ENCODE measurements around the gene LASP1NB.

LASP1NB gene

GRCh38 chr17:38890410-38890746 is 35.0 kb upstream of the LASP1NB start:
- Histone ChIP-seq H3K27ac (ENCODE audit: low read depth in 1 of 2, low read length in 2 of 2) (no peak overlapping the region), H3K36me3 (ENCODE audit: control insufficient read depth in 4 of 4, insufficient read depth in 3 of 4, low read depth in 1 of 4, low read length in 3 of 4) (peaks cover 7 to 19% (median 14%) of the 10 kb centered on the region in 4 donors), H3K27me3 (ENCODE audit: control insufficient read depth in 4 of 4, insufficient read depth in 4 of 4, low read length in 3 of 4) (no peaks in the 10 kb centered on the region), H3K4me3 (ENCODE audit: low read depth in 1 of 3, low read length in 3 of 3) (no peak overlapping the region), H3K9me3 (ENCODE audit: control insufficient read depth in 4 of 4, low read length in 3 of 4) (no peaks in the 10 kb centered on the region), H3K9ac (ENCODE audit: low read depth in 1 of 2, low read length in 2 of 2) (no peak overlapping the region), H3K4me1 (ENCODE audit: control insufficient read depth in 4 of 4, insufficient read depth in 4 of 4, low read length in 3 of 4) (peaks cover 24 to 52% (median 40%) of the 10 kb centered on the region in 4 donors)
- WGBS, result 84% methylated on average over 8 of the region's 8 CpGs
- DNase-seq (ENCODE audit: low spot score), result no peak
- TF ChIP-seq RAD21 (IDR thresholded peaks at IDR 0.05), result no peak
- TF ChIP-seq TAF1 (conservative IDR thresholded peaks at IDR 0.05), result no peak
- no peak for TF ChIP-seq GABPA (IDR thresholded peaks at IDR 0.05 in 1 of 2, conservative IDR thresholded peaks at IDR 0.05 in 1 of 2)
- no peak for TF ChIP-seq ATF3 (IDR thresholded peaks at IDR 0.05)
- no peak for TF ChIP-seq ZBTB33 (IDR thresholded peaks at IDR 0.05)
- no peak for TF ChIP-seq YY1 (IDR thresholded peaks at IDR 0.05)
- TF ChIP-seq FOXA1 (IDR thresholded peaks at IDR 0.05), result no peak
- no peak for TF ChIP-seq FOXA2 (IDR thresholded peaks at IDR 0.05)
- no peak for TF ChIP-seq EGR1 (IDR thresholded peaks at IDR 0.05; ENCODE audit: low read depth in 2 of 2)
- no peak for TF ChIP-seq REST (IDR thresholded peaks at IDR 0.05)
- no peak for TF ChIP-seq NR2F2 (IDR thresholded peaks at IDR 0.05)
- TF ChIP-seq CTCF (IDR thresholded peaks at IDR 0.05; ENCODE audit: low read depth, low read length, missing input control), result no peak
- no peak for TF ChIP-seq HNF4G (IDR thresholded peaks at IDR 0.05)
- no peak for TF ChIP-seq SP1 (IDR thresholded peaks at IDR 0.05)
- TF ChIP-seq RXRA (IDR thresholded peaks at IDR 0.05), result no peak
- TF ChIP-seq JUND (IDR thresholded peaks at IDR 0.05), result no peak
- TF ChIP-seq MAX (IDR thresholded peaks at IDR 0.05), result no peak
- no peak for TF ChIP-seq HNF4A (conservative IDR thresholded peaks at IDR 0.05)
